ENCODE data around the gene FUT7. TPM values are rescaled to one million over a fixed set of nuclear protein-coding genes. Genes with fewer than 3 reads are reported as not detected.

FUT7 gene
- total RNA-seq, 2 donors from 2014 or later, result 1.6 to 1.8 TPM

DNA sequence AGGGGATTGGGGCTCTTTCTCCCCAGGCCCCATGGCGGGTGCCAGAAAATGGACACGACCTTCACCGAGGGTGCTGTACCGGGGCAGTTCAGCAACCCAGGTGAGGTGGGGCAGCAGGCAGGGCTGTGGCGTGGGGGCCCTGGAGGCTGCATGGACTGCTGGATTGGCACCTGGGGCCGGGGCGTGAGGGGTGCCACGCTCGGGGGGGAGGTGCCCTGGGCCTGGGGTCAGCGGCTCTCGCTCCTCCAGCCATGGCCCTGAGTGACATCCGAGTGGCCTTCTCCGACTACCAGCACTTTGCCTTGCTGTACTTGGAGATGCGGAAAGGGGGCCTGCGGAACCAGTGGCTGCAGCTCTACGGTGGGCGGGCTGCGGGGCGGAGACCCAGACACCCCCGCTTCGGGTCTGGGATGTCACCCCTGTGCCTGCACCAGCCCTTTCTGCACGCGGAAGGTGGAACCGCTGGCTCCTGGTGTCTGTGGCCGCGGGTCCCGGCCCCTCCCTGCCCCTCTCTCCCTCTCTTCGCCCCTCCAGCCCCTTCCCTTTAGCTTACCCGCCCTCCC is 47.3 kb downstream of the FUT7 start:
- no peak for DNase-seq
- ATAC-seq (replicated peaks in 1 of 2), result no peak
- H3K4me3 Mint-ChIP-seq, result no peak overlapping the region
- no peaks in the 10 kb centered on the region for H3K36me3 Mint-ChIP-seq (ENCODE audit: insufficient read depth in 2 of 2)
- H3K27me3 Mint-ChIP-seq (ENCODE audit: low read depth), result peaks cover 14% of the 10 kb centered on the region
- no peaks in the 10 kb centered on the region for H3K9me3 Mint-ChIP-seq
- H3K4me1 Mint-ChIP-seq (ENCODE audit: low read depth), result no peaks in the 10 kb centered on the region
- H3K27ac Mint-ChIP-seq, result no peak overlapping the region

DNA sequence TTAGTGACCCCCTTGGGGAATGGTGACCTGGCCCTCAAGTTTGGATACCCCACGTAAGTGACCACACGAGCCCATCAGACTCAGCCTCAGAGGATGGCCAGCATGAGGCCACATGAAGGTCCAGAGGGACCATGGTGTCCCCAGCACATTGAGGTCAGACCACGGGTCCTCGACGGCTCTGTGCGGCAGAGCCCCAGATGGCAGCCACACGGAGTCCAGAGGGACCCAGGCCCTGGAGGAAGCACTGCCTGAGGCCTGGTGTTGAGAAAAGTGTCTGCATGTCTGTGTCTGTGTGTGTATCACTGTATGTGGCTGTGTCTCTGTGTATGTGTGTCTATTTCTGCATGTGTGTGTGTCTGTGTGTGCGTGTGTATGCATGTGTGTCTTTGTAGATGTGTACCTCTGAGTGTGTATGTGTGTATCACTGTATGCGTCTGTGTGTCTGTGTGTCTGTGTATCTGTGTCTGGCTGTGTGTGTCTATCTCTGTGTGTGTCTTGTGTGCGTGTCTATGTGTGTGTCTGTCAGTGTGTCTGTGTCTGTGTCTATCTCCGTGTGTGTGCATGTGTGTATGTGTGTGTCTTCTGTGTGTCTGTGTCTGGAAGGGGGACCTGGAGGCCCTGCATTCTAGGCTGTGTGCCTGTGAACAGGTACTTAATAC is 48.1 kb downstream of the FUT7 start:
- H3K27me3 Mint-ChIP-seq (ENCODE audit: low read depth), result peaks cover 14% of the 10 kb centered on the region
- H3K9me3 Mint-ChIP-seq, result no peaks in the 10 kb centered on the region
- no peaks in the 10 kb centered on the region for H3K4me1 Mint-ChIP-seq (ENCODE audit: low read depth)
- H3K36me3 Mint-ChIP-seq (ENCODE audit: insufficient read depth in 2 of 2), result no peaks in the 10 kb centered on the region
- DNase-seq, result no peak
- no peak overlapping the region for H3K27ac Mint-ChIP-seq
- no peak overlapping the region for H3K4me3 Mint-ChIP-seq
- no peak for ATAC-seq (replicated peaks in 1 of 2)

DNA sequence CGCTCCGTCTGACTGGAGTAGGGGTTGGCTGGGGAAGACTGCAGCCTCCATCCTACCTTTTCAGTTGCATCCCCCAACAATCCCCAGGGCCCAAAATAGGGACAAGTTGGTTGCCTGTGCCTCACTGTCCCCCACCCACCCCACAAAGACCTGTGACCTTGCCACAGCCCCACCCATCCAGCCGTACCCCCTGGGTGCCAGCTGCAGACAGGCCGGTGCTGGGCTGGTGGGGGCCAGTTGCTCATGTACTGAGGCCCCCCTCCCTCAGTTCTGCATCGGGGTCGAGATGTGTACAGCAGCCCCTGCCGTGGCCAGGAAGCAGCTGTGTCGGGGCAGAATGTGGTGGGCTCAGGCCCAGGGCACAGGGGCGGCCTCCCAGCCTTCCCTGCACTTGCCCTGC is 48.7 kb downstream of the FUT7 start:
- H3K27me3 Mint-ChIP-seq (ENCODE audit: low read depth), result peaks cover 14% of the 10 kb centered on the region
- H3K4me1 Mint-ChIP-seq (ENCODE audit: low read depth), result no peaks in the 10 kb centered on the region
- H3K4me3 Mint-ChIP-seq, result no peak overlapping the region
- DNase-seq (no peak), ATAC-seq (replicated peaks in 1 of 2) (no peak)
- no peak overlapping the region for H3K27ac Mint-ChIP-seq
- no peaks in the 10 kb centered on the region for H3K9me3 Mint-ChIP-seq
- H3K36me3 Mint-ChIP-seq (ENCODE audit: insufficient read depth in 2 of 2), result no peaks in the 10 kb centered on the region

DNA sequence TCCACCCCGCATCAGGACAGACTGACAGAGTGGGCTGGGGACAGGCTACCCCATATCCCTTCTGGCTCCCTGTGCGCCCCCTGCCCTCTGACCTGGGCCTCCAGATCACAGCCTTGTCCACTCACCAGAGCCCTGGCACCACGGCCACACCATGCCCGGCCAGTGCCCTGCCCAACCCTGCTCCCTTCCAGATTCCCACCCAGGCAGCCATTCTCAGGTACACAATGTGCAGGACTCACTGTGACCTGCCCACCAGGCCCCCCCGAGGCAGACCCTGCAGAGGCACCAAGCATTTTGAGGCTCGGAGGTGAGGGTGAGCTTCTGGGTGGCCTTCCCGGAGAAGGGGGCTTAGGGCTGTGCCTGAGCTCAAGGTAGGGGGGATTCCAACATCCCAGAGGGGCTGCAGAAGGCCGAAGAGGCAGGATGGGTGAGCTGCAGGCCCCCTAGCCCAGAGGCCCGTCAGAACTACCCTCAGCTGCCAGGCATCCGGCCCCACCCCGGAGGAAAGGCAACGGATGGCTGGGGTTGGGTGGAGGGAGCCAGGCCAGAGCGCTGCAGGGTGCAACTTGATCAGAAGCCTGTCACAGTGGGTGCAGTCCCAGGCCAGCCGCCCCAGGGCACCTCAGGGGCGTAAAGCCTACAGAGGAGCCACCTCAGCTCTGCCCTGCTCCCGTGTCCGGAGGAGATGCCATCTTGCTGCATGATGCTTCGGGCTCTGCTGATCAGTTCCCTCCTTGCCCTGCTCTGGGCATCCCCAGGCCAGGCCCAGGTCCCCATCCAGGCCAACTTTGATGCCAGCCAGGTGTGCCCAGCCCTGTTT is 49.4 kb downstream of the FUT7 start, which contains the start of gene LCNL1:
Gene LCNL1 (plus strand): TSS at position 762 of the 820 bp plus-strand sequence. CDS start 594 bp downstream, outside the sequence.
- no peaks in the 10 kb centered on the region for H3K4me1 Mint-ChIP-seq (ENCODE audit: low read depth)
- no peak for DNase-seq
- H3K4me3 Mint-ChIP-seq, result no peak within 1 kb of the TSS
- H3K27me3 Mint-ChIP-seq (ENCODE audit: low read depth), result peaks cover 14% of the 10 kb centered on the region
- no peak within 1 kb of the TSS for H3K27ac Mint-ChIP-seq
- no peaks in the 10 kb centered on the region for H3K9me3 Mint-ChIP-seq
- ATAC-seq (replicated peaks in 1 of 2), result no peak
- H3K36me3 Mint-ChIP-seq (ENCODE audit: insufficient read depth in 2 of 2), result no peaks in the 10 kb centered on the region

DNA sequence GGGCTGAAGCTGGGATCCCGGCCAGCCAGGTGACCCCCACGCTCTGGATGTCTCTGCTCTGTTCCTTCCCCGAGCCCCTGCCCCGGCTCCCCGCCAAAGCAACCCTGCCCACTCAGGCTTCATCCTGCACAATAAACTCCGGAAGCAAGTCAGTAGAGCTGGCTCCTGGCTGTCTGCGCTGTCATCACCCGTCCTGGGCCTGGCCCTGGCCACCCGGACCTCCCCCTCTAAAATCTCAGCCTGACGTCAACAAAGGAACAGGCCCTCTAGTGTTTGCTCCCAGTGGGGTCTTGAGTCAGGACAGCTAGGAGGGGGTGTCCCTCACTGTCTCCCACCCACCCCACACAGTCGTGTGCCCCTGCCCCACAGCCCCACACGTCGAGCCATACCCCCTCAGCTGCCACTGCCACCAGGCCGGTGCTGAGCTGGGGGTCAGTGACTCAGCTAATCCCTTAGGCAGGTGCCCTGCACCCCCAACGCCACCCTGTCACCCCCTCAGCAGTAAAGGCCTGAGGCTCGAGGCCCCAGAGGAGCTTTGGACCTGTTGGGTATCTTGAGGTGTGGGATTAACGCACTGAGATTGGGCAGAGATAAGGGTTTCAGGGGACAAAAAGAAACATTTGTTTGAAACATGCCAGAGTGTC is 50.2 kb downstream of the FUT7 start:
- no peak overlapping the region for H3K4me3 Mint-ChIP-seq
- no peaks in the 10 kb centered on the region for H3K36me3 Mint-ChIP-seq (ENCODE audit: insufficient read depth in 2 of 2)
- peaks cover 14% of the 10 kb centered on the region for H3K27me3 Mint-ChIP-seq (ENCODE audit: low read depth)
- no peaks in the 10 kb centered on the region for H3K4me1 Mint-ChIP-seq (ENCODE audit: low read depth)
- ATAC-seq (replicated peaks in 1 of 2) (no peak), DNase-seq (no peak)
- no peak overlapping the region for H3K27ac Mint-ChIP-seq
- H3K9me3 Mint-ChIP-seq, result no peaks in the 10 kb centered on the region

DNA sequence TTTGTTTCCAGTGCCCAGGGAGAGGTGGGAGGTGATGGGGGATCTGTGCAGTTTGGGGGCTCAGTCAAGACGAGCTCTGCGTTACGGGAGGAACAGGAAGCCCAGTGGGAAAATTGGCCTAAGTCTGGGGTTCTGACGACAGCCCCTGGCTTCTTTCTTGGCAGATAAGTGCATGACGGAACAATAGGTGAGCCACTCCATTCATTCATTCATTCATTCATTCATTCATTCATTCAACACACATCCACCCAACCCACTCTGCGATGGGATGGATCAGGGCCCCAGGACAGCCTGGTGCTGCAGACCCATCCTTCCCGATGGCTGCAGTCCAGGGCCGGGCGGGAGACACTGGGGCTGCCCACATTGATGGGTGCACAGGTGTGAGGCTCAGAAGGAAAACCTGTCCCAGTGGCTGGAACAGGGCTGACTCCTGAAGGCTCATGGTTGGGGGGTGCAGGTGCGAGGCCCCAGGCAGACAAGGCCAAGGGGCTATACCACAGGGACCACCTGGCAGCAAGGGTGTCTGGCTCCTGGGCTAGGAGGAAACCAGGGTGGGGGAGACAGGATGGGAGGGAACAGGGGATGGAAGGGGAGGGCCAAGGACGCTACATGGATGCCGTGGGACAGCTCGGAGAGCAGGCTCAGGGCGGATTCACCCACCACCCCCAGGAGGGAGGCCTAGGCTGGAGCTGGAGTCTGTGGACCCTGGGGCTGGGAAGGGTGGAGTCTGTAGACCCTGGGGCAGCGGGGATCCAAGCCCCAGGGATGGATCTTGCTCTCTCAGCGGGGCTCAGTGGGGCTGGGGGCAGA is 51.0 kb downstream of the FUT7 start:
- no peak for ATAC-seq (replicated peaks in 1 of 2)
- Mint-ChIP-seq H3K27ac (no peak overlapping the region), H3K4me3 (no peak overlapping the region), H3K36me3 (ENCODE audit: insufficient read depth in 2 of 2) (no peaks in the 10 kb centered on the region), H3K27me3 (ENCODE audit: low read depth) (peaks cover 9% of the 10 kb centered on the region), H3K4me1 (ENCODE audit: low read depth) (peaks cover 5% of the 10 kb centered on the region), H3K9me3 (no peaks in the 10 kb centered on the region)
- DNase-seq, result no peak

Other genes starting within 250 kb of the FUT7 start
- gene TMEM141, start 240.7 kb downstream of the FUT7 start, total RNA-seq, result 10 to 100 TPM; 18.7 to 20.9 TPM
- under 1 TPM; 0.46 to 0.72 TPM for gene CCDC183, start 235.8 kb downstream of the FUT7 start, total RNA-seq
- gene RABL6, start 224.1 kb downstream of the FUT7 start, total RNA-seq, result 10 to 100 TPM; 65.7 to 66.8 TPM
- gene AJM1, start 189.6 kb downstream of the FUT7 start, total RNA-seq, result 1 to 10 TPM; 5.3 to 5.7 TPM
- gene PHPT1, start 182.7 kb downstream of the FUT7 start, total RNA-seq, result 100 to 1,000 TPM in 1 of 2 donors, 10 to 100 TPM in 1; 95.7 to 111 TPM
- gene MAMDC4, start 179.7 kb downstream of the FUT7 start, total RNA-seq, result 10 to 100 TPM; 11.7 to 14.8 TPM
- gene EDF1, start 165.8 kb downstream of the FUT7 start, total RNA-seq, result 100 to 1,000 TPM; 254 to 267 TPM
- gene TRAF2, start 145.6 kb downstream of the FUT7 start, total RNA-seq, result 10 to 100 TPM; 53.5 to 73.3 TPM
- 10 to 100 TPM; 67.7 to 74.9 TPM for gene FBXW5, start 87.3 kb downstream of the FUT7 start, total RNA-seq
- 1 to 10 TPM; 2.6 to 3.4 TPM for gene C8G, start 86.8 kb downstream of the FUT7 start, total RNA-seq
- gene LCN12, start 79.8 kb downstream of the FUT7 start, total RNA-seq, result 1 to 10 TPM; 1.0 to 1.4 TPM
- not detected for gene PTGDS, start 54.6 kb downstream of the FUT7 start, total RNA-seq
- gene LCNL1, start 49.1 kb downstream of the FUT7 start, total RNA-seq, result not detected
- 10 to 100 TPM; 51.8 to 56.9 TPM for gene PAXX, start 39.7 kb downstream of the FUT7 start, total RNA-seq
- gene CLIC3, start 35.5 kb downstream of the FUT7 start, total RNA-seq, result under 1 TPM; 0.43 to 0.65 TPM
- 10 to 100 TPM; 23.9 to 27.5 TPM for gene ABCA2, start 3.9 kb downstream of the FUT7 start, total RNA-seq
- 10 to 100 TPM; 27.2 to 28.7 TPM for gene NPDC1, start 14.1 kb upstream of the FUT7 start, total RNA-seq
- under 1 TPM; 0.28 to 0.48 TPM for gene ENTPD2, start 22.0 kb upstream of the FUT7 start, total RNA-seq
- 1 to 10 TPM; 6.6 to 8.4 TPM for gene SAPCD2, start 38.5 kb upstream of the FUT7 start, total RNA-seq
- gene UAP1L1, start 45.4 kb upstream of the FUT7 start, total RNA-seq, result 10 to 100 TPM; 13.6 to 14.3 TPM
- gene MAN1B1, start 54.9 kb upstream of the FUT7 start, total RNA-seq, result 10 to 100 TPM; 40.3 to 45.8 TPM
- gene DPP7, start 82.6 kb upstream of the FUT7 start, total RNA-seq, result 100 to 1,000 TPM; 155 to 158 TPM
- 1 to 10 TPM in 1 of 2 donors, under 1 TPM in 1; 0.38 to 1.2 TPM for gene GRIN1, start 107.1 kb upstream of the FUT7 start, total RNA-seq
- gene LRRC26, start 138.0 kb upstream of the FUT7 start, total RNA-seq, result not detected
- gene TMEM210, start 140.0 kb upstream of the FUT7 start, total RNA-seq, result under 1 TPM; 0.50 to 0.74 TPM
- 10 to 100 TPM; 56.9 to 63.5 TPM for gene ANAPC2, start 156.5 kb upstream of the FUT7 start, total RNA-seq
- 10 to 100 TPM; 64.1 to 84.5 TPM for gene SSNA1, start 156.6 kb upstream of the FUT7 start, total RNA-seq
- 10 to 100 TPM; 13.3 to 19.9 TPM for gene TPRN, start 168.7 kb upstream of the FUT7 start, total RNA-seq
- 10 to 100 TPM; 27.4 to 33.3 TPM for gene TMEM203, start 173.6 kb upstream of the FUT7 start, total RNA-seq
- 10 to 100 TPM; 43.3 to 50.9 TPM for gene NDOR1, start 173.6 kb upstream of the FUT7 start, total RNA-seq
- 10 to 100 TPM in 1 of 2 donors, 1 to 10 TPM in 1; 6.6 to 10.3 TPM for gene RNF208, start 190.2 kb upstream of the FUT7 start, total RNA-seq
- gene CYSRT1, start 193.1 kb upstream of the FUT7 start, total RNA-seq, result 1 to 10 TPM; 1.0 to 2.0 TPM
- under 1 TPM in 1 of 2 donors, not detected in 1; 0.14 TPM for gene RNF224, start 195.4 kb upstream of the FUT7 start, total RNA-seq
- gene SLC34A3, start 198.8 kb upstream of the FUT7 start, total RNA-seq, result under 1 TPM; 0.12 to 0.14 TPM
- gene TUBB4B, start 209.2 kb upstream of the FUT7 start, total RNA-seq, result 100 to 1,000 TPM; 122 to 128 TPM
- gene STPG3, start 219.2 kb upstream of the FUT7 start, total RNA-seq, result under 1 TPM in 1 of 2 donors, not detected in 1; 0.63 TPM
- gene NELFB, start 223.2 kb upstream of the FUT7 start, total RNA-seq, result 10 to 100 TPM; 53.1 to 56.6 TPM
- 1 to 10 TPM; 4.3 to 8.3 TPM for gene TOR4A, start 245.6 kb upstream of the FUT7 start, total RNA-seq

All from activated T-cell treated with anti-CD3 and anti-CD28 coated beads, Interleukin-2, amount 50 U/mL, for 72 hours (primary cell).